Measurements from ENCODE around the gene ARFRP1. TPM values are rescaled to one million over a fixed set of nuclear protein-coding genes. Genes with fewer than 3 reads are reported as not detected.

ARFRP1 gene
- total and polyA plus RNA-seq, 2 of the 4 experiments (the other 2 are of a cell fraction): 25.3 to 36.6 TPM

GRCh38 chr20:63751471-63752271 lies 43.9 kb upstream of the ARFRP1 start:
- Histone ChIP-seq H3K14ac (replicated peaks; ENCODE audit: low read depth, low read length) (no peak overlapping the region), H3K23ac (ENCODE audit: low read depth, low read length) (no peak overlapping the region), H4K5ac (ENCODE audit: low read depth, low read length) (no peak overlapping the region), H4K91ac (ENCODE audit: insufficient read depth, low read depth, low read length) (no peak overlapping the region), H3K4me3 (ENCODE audit: insufficient read depth, low read depth, low read length) (no peak overlapping the region), H3K4me1 (ENCODE audit: control insufficient read depth, insufficient read depth, low read length) (no peaks in the 10 kb centered on the region), H3K9ac (ENCODE audit: low read depth, low read length) (no peak overlapping the region), H3K56ac (ENCODE audit: extremely low read depth, insufficient read depth, low read length) (no peak overlapping the region), H3K4me2 (ENCODE audit: low read depth, low read length) (no peak overlapping the region), H3K36me3 (ENCODE audit: control insufficient read depth, insufficient read depth, low read length) (peaks cover 5% of the 10 kb centered on the region; the same call in 1 of the 2 replicates), H2AFZ (replicated peaks; ENCODE audit: low read length, poor library complexity) (no peak overlapping the region), H2AK9ac (replicated peaks; ENCODE audit: low read depth, low read length, poor library complexity) (peak overlapping the region; percentile 55), H3K9me1 (ENCODE audit: insufficient read depth, low read length) (0 out of 2 replicates have a peak, but pooled peaks cover 4% of the 10 kb centered on the region), H2BK20ac (ENCODE audit: low read depth, low read length) (no peak overlapping the region), H3K27me3 (ENCODE audit: control insufficient read depth, insufficient read depth, low read length) (no peaks in the 10 kb centered on the region), H3K4ac (ENCODE audit: low read depth, low read length) (no peak overlapping the region), H2BK15ac (ENCODE audit: low read depth, low read length) (no peak overlapping the region), H3K18ac (ENCODE audit: low read depth, low read length) (no peak overlapping the region), H2BK120ac (ENCODE audit: low read depth, low read length) (no peak overlapping the region), H3K79me1 (ENCODE audit: low read depth in 1 of 2, low read length in 2 of 2) (peaks cover 0 to 6% of the 10 kb centered on the region in 2 experiments; a peak in 1 of 4 replicates), H3K9me3 (ENCODE audit: control insufficient read depth, insufficient read depth, low read length) (no peaks in the 10 kb centered on the region), H4K8ac (ENCODE audit: low read depth in 2 of 2, low read length in 2 of 2) (no peak overlapping the region), H2AK5ac (ENCODE audit: low read depth, low read length) (no peak overlapping the region), H3K27ac (ENCODE audit: insufficient read depth, low read length) (no peak overlapping the region), H4K20me1 (ENCODE audit: insufficient read depth, low read length) (no peaks in the 10 kb centered on the region; the same call in 1 of the 2 replicates), H2BK5ac (ENCODE audit: low read depth, low read length, poor library complexity, severe bottlenecking) (no peak overlapping the region)
- intact Hi-C loops (cut with micrococcal nuclease): no loop called here
- WGBS, 2 experiments (ENCODE audit: extremely low coverage in 2 of 2, insufficient read length in 1 of 2): 95% methylated on average over 21 of the region's 45 CpGs; no CpG with 5 or more reads in 1 of the 2 experiments
- ChIA-PET POLR2A (ENCODE audit: unreplicated experiment) (no interaction called here), CTCF (no interaction called here)
- no TSS peak for BruUV-seq (replicated peaks)
- dilution Hi-C loops (cut with HindIII; ENCODE audit: low sequenced_read_pairs, unreplicated experiment): no loop called here
- DNase-seq (no peak), ATAC-seq (ENCODE audit: low read depth) (no peak)
- in situ Hi-C loops (cut with MboI; ENCODE audit: low sequenced_read_pairs): no loop called here
- TF ChIP-seq MXI1 (IDR thresholded peaks at IDR 0.05; ENCODE audit: borderline replicate concordance, low read depth, low read length): no peak
- no peak for TF ChIP-seq POLR2A (IDR thresholded peaks at IDR 0.05; ENCODE audit: low read depth, low read length)
- no peak for TF ChIP-seq MAFK (IDR thresholded peaks at IDR 0.05; ENCODE audit: low read depth, low read length)
- no peak for TF ChIP-seq USF2 (IDR thresholded peaks at IDR 0.05; ENCODE audit: low read depth, low read length)
- no peak for TF ChIP-seq MAZ (IDR thresholded peaks at IDR 0.05; ENCODE audit: borderline replicate concordance, low read depth, low read length)
- TF ChIP-seq RFX5 (IDR thresholded peaks at IDR 0.05; ENCODE audit: low read depth, low read length): no peak
- no peak for TF ChIP-seq CHD1 (IDR thresholded peaks at IDR 0.05; ENCODE audit: low read depth, low read length)
- TF ChIP-seq RCOR1 (IDR thresholded peaks at IDR 0.05; ENCODE audit: insufficient replicate concordance, low read length): no peak
- TF ChIP-seq, protein P1, sequence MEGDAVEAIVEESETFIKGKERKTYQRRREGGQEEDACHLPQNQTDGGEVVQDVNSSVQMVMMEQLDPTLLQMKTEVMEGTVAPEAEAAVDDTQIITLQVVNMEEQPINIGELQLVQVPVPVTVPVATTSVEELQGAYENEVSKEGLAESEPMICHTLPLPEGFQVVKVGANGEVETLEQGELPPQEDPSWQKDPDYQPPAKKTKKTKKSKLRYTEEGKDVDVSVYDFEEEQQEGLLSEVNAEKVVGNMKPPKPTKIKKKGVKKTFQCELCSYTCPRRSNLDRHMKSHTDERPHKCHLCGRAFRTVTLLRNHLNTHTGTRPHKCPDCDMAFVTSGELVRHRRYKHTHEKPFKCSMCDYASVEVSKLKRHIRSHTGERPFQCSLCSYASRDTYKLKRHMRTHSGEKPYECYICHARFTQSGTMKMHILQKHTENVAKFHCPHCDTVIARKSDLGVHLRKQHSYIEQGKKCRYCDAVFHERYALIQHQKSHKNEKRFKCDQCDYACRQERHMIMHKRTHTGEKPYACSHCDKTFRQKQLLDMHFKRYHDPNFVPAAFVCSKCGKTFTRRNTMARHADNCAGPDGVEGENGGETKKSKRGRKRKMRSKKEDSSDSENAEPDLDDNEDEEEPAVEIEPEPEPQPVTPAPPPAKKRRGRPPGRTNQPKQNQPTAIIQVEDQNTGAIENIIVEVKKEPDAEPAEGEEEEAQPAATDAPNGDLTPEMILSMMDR (conservative IDR thresholded peaks at IDR 0.05; ENCODE audit: low read depth, low read length): no peak
- TF ChIP-seq BHLHE40 (IDR thresholded peaks at IDR 0.05; ENCODE audit: low read depth, low read length): no peak
- no peak for TF ChIP-seq SMC3 (IDR thresholded peaks at IDR 0.05; ENCODE audit: low read depth, low read length)
- no peak for TF ChIP-seq FOS (IDR thresholded peaks at IDR 0.05; ENCODE audit: low read depth, low read length)
- TF ChIP-seq ELK1 (IDR thresholded peaks at IDR 0.05; ENCODE audit: borderline replicate concordance, low read depth, low read length): no peak
- no peak for TF ChIP-seq RAD21 (IDR thresholded peaks at IDR 0.05; ENCODE audit: low read length)
- TF ChIP-seq NFE2L2 (IDR thresholded peaks at IDR 0.05; ENCODE audit: low read depth, low read length): no peak
